Measurements from ENCODE around the gene VWA3B. TPM values are rescaled to one million over a fixed set of nuclear protein-coding genes. Genes with fewer than 3 reads are reported as not detected.

VWA3B gene
- total and polyA plus RNA-seq, 2 donors (not counting 3 experiments of a cell fraction or from before 2014, with no cell fraction given) = not detected

DNA sequence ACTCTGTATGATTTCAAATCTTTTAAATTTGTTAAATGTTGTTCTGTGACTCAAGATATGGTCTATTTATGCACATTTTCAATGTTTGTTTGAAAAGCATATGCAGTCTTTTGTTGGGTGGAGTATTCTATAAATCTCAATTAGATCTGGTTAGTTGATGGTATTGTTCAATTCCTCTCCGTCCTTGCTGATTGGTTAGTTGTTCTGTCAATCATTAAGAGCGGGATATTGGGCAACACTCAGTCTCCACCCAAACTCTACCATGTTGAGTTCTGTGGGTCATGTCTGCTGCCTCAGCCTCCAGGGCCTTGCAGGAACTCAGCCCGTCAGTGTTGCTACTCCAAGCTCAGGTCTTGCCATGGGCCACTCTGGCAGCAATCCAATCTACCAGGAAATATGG is 118.9 kb downstream of the VWA3B start:
- ChIA-PET POLR2A (no interaction called here), CTCF (no interaction called here)
- Histone ChIP-seq H3K9me3 (replicated peaks; ENCODE audit: control insufficient read depth, insufficient read depth, low read length) (no peaks in the 10 kb centered on the region), H3K79me2 (ENCODE audit: control insufficient read depth, insufficient read depth, low read length) (no peaks in the 10 kb centered on the region), H3K9me1 (replicated peaks; ENCODE audit: control insufficient read depth, extremely low read depth, insufficient read depth, low read length) (no peaks in the 10 kb centered on the region), H3K4me1 (ENCODE audit: control insufficient read depth, extremely low read depth, insufficient read depth, low read length) (no peaks in the 10 kb centered on the region), H3K4me3 (replicated peaks in 1 of 3; ENCODE audit: insufficient read depth in 1 of 3, low read depth in 1 of 3, low read length in 3 of 3) (no peak overlapping the region), H3K27me3 (ENCODE audit: control insufficient read depth in 2 of 2, insufficient read depth in 2 of 2, low read length in 2 of 2) (peaks cover 0 to 3% of the 10 kb centered on the region in 2 experiments), H3K9ac (replicated peaks; ENCODE audit: extremely low read depth, insufficient read depth, low read length) (no peak overlapping the region), H3K4me2 (ENCODE audit: insufficient read depth, low read length) (no peak overlapping the region), H3K36me3 (ENCODE audit: control insufficient read depth in 2 of 2, extremely low read depth in 1 of 2, insufficient read depth in 2 of 2, low read length in 2 of 2) (no peaks in the 10 kb centered on the region), H2AFZ (ENCODE audit: low read depth, low read length) (no peak overlapping the region), H4K20me1 (replicated peaks; ENCODE audit: control insufficient read depth, extremely low read depth, insufficient read depth, low read length) (no peaks in the 10 kb centered on the region), H3K27ac (ENCODE audit: insufficient read depth, low read depth, low read length) (no peak overlapping the region)
- DNase-seq (ENCODE audit: low read depth, low spot score) (no peak), FAIRE-seq (no peak)
- intact Hi-C loops (cut with micrococcal nuclease) = no loop called here
- no TSS peak for BruUV-seq (replicated peaks)
- TF ChIP-seq EZH2 (IDR thresholded peaks at IDR 0.05; ENCODE audit: borderline replicate concordance, low read depth, low read length, severe bottlenecking) (no peak), GATA2 (IDR thresholded peaks at IDR 0.05; ENCODE audit: insufficient read depth, insufficient read length, low read depth, low read length) (no peak), MAX (IDR thresholded peaks at IDR 0.05; ENCODE audit: insufficient read depth, insufficient read length) (no peak), POLR2AphosphoS5 (IDR thresholded peaks at IDR 0.05; ENCODE audit: insufficient read depth, low read depth, low read length) (no peak), POLR2A (IDR thresholded peaks at IDR 0.05; ENCODE audit: low read depth, low read length) (no peak), FOS (IDR thresholded peaks at IDR 0.05; ENCODE audit: borderline replicate concordance, insufficient read depth, low read length) (no peak), MYC (IDR thresholded peaks at IDR 0.05; ENCODE audit: low read depth, low read length) (no peak), JUN (IDR thresholded peaks at IDR 0.05; ENCODE audit: borderline replicate concordance, insufficient read depth, insufficient read length, low read depth) (no peak)
- TF ChIP-seq, protein P1, sequence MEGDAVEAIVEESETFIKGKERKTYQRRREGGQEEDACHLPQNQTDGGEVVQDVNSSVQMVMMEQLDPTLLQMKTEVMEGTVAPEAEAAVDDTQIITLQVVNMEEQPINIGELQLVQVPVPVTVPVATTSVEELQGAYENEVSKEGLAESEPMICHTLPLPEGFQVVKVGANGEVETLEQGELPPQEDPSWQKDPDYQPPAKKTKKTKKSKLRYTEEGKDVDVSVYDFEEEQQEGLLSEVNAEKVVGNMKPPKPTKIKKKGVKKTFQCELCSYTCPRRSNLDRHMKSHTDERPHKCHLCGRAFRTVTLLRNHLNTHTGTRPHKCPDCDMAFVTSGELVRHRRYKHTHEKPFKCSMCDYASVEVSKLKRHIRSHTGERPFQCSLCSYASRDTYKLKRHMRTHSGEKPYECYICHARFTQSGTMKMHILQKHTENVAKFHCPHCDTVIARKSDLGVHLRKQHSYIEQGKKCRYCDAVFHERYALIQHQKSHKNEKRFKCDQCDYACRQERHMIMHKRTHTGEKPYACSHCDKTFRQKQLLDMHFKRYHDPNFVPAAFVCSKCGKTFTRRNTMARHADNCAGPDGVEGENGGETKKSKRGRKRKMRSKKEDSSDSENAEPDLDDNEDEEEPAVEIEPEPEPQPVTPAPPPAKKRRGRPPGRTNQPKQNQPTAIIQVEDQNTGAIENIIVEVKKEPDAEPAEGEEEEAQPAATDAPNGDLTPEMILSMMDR (IDR thresholded peaks at IDR 0.05; ENCODE audit: extremely low read depth in 1 of 2, insufficient read depth in 1 of 2, low read depth in 1 of 2, low read length in 2 of 2) = no peak
- dilution Hi-C loops (cut with MboI; ENCODE audit: extremely low pct_ligation_motif_present, low sequenced_read_pairs) = no loop called here

Data from endothelial cell of umbilical vein (primary cell).